GM19463 (cell line): Measurements from ENCODE around the gene ZMYND8.
"Not testable (repeated sequence)": the region's sequence is repeated elsewhere in the genome, so short reads cannot be mapped to it uniquely, and the experiment has no call there.

Experiments
- ATAC-seq: cut with Tn5 transposase; IDR thresholded peaks from one replicate; pipeline ENCODE4 v1.9.1; 2021; ENCODE audit warnings: mild to moderate bottlenecking, moderate library complexity; ENCODE audit not compliant: unreplicated experiment

Gene ZMYND8

GRCh38 chr20:47290666-47291430 is 65.7 kb downstream of the ZMYND8 start:
- no peak for ATAC-seq

GRCh38 chr20:47290008-47290407 is 66.5 kb downstream of the ZMYND8 start:
- ATAC-seq: no peak

GRCh38 chr20:47289096-47289495 is 67.4 kb downstream of the ZMYND8 start:
- no peak for ATAC-seq

- not testable (repeated sequence) for ATAC-seq
These were observed 68.0 kb downstream of the ZMYND8 start for GRCh38 chr20:47288530-47288929.

- no peak for ATAC-seq
These were observed 68.8 kb downstream of the ZMYND8 start for GRCh38 chr20:47287609-47288144.

GRCh38 chr20:47286681-47287080 is 69.8 kb downstream of the ZMYND8 start:
- no peak for ATAC-seq

GRCh38 chr20:47285189-47285588 is 71.3 kb downstream of the ZMYND8 start:
- no peak for ATAC-seq

- no peak for ATAC-seq
These were observed 72.1 kb downstream of the ZMYND8 start for GRCh38 chr20:47284373-47284772.

GRCh38 chr20:47283411-47283810 is 73.1 kb downstream of the ZMYND8 start:
- no peak for ATAC-seq

- ATAC-seq: no peak
These were observed 73.6 kb downstream of the ZMYND8 start for GRCh38 chr20:47282864-47283263.

GRCh38 chr20:47281376-47281775 is 75.1 kb downstream of the ZMYND8 start:
- ATAC-seq: no peak

- no peak for ATAC-seq
These were observed 75.8 kb downstream of the ZMYND8 start for GRCh38 chr20:47280668-47281067.

GRCh38 chr20:47280228-47280627 is 76.3 kb downstream of the ZMYND8 start:
- ATAC-seq: no peak

GRCh38 chr20:47278907-47279348 is 77.6 kb downstream of the ZMYND8 start:
- ATAC-seq: no peak

GRCh38 chr20:47277535-47277872 is 79.0 kb downstream of the ZMYND8 start:
- not testable (repeated sequence) for ATAC-seq

- no peak for ATAC-seq
These were observed 79.5 kb downstream of the ZMYND8 start for GRCh38 chr20:47276851-47277534.

GRCh38 chr20:47276251-47276650 is 80.2 kb downstream of the ZMYND8 start:
- ATAC-seq: no peak

GRCh38 chr20:47275548-47275947 is 81.0 kb downstream of the ZMYND8 start:
- ATAC-seq: no peak

- ATAC-seq: peak; percentile 96
These were observed 81.9 kb downstream of the ZMYND8 start for GRCh38 chr20:47274401-47275108.

- ATAC-seq: no peak
These were observed 82.8 kb downstream of the ZMYND8 start for GRCh38 chr20:47273591-47274235.
